Caco-2 (cell line): ENCODE data around the gene FCN2. TPM values are rescaled to one million over a fixed set of nuclear protein-coding genes. Genes with fewer than 3 reads are reported as not detected.

ENCODE experiments used
- BruUV-seq: library from RNA; stranded (reverse); fragments of 400-500 nt; replicated peaks from 2 replicates; lab custom pipeline; 2021; lab: Mats Ljungman, UMichigan
- CTCF ChIA-PET: fragments of 300-600 bp; sonication (Branson Sonifier 250); formaldehyde crosslinking; loops from one replicate; lab custom pipeline; 2022; ENCODE audit warnings: antibody characterized with exemption; lab: Charles Lee
- POLR2A ChIA-PET: fragments of 300-600 bp; sonication (Branson Sonifier 250); formaldehyde crosslinking; loops from one replicate; lab custom pipeline; 2022; ENCODE audit warnings: antibody characterized with exemption; lab: Charles Lee
- DNase-seq, 2 experiments: peaks; one replicate each; pipeline versions ENCODE4 v3.0.0 to v3.0.0-alpha.2; 2020 to 2022
- H3K27me3 ChIP-seq: replicated peaks from 2 replicates; pipeline ENCODE4 v1.6.0; 2011; ENCODE audit warnings: low read length; ENCODE audit not compliant: control insufficient read depth, insufficient read depth
- H3K36me3 ChIP-seq: 2 replicates; pipeline ENCODE4 v1.5.1; 2011; ENCODE audit warnings: low read length; ENCODE audit not compliant: control insufficient read depth, insufficient read depth
- H3K4me1 ChIP-seq: fragments of 250-450 bp; sonication (Bioruptor Pico); 2 replicates; pipeline ENCODE4 v1.5.1; 2020; ENCODE audit warnings: mild to moderate bottlenecking
- H3K4me3 ChIP-seq: 2 replicates; pipeline ENCODE4 v1.5.1; 2011; ENCODE audit warnings: low read depth, mild to moderate bottlenecking, control low read depth, low read length
- H3K9me3 ChIP-seq: fragments of 250-450 bp; sonication (Bioruptor Pico); 2 replicates; pipeline ENCODE4 v1.5.1; 2020; ENCODE audit warnings: mild to moderate bottlenecking, moderate library complexity
- H3K27ac Mint-ChIP-seq: one replicate; pipeline ENCODE4 v1.8.0; 2022; ENCODE audit warnings: mixed read lengths; ENCODE audit not compliant: unreplicated experiment
- H3K27me3 Mint-ChIP-seq: one replicate; pipeline ENCODE4 v1.8.0; 2022; ENCODE audit warnings: mixed read lengths; ENCODE audit not compliant: insufficient read depth, unreplicated experiment
- H3K36me3 Mint-ChIP-seq: one replicate; pipeline ENCODE4 v1.8.0; 2022; ENCODE audit warnings: mild to moderate bottlenecking, mixed read lengths; ENCODE audit not compliant: insufficient read depth, unreplicated experiment
- H3K4me1 Mint-ChIP-seq: one replicate; pipeline ENCODE4 v1.8.0; 2022; ENCODE audit warnings: low read depth, mixed read lengths; ENCODE audit not compliant: unreplicated experiment
- H3K4me3 Mint-ChIP-seq: one replicate; pipeline ENCODE4 v1.8.0; 2022; ENCODE audit warnings: mild to moderate bottlenecking, moderate library complexity, mixed read lengths; ENCODE audit not compliant: unreplicated experiment
- H3K9me3 Mint-ChIP-seq: one replicate; pipeline ENCODE4 v1.8.0; 2022; ENCODE audit warnings: mixed read lengths; ENCODE audit not compliant: unreplicated experiment
- intact Hi-C: fragments of 100-400 bp; cut with micrococcal nuclease; formaldehyde crosslinking; loops from one replicate; pipeline ENCODE4 v1.10.0; 2022; ENCODE audit not compliant: unreplicated experiment
- total RNA-seq: library from RNA; stranded (reverse); gene quantifications from 2 replicates; pipeline ENCODE4 v1.2.3, GENCODE V29; 2022
- TF ChIP-seq, protein P1 (sequence below), 2 experiments: fragments of 200-600 bp in 1 of 2; IDR thresholded peaks; 1 replicate in 1 of 2; 2 replicates in 1 of 2; pipeline versions ENCODE4 v1.5.1 to v1.8.0; 2011 to 2022; ENCODE audit warnings: antibody characterized with exemption in 1 of 2, control low read depth in 1 of 2, inconsistent platforms in 1 of 2, low read depth in 1 of 2, low read length in 1 of 2, mild to moderate bottlenecking in 1 of 2, moderate library complexity in 1 of 2; ENCODE audit not compliant: insufficient read depth in 1 of 2, severe bottlenecking in 1 of 2, unreplicated experiment in 1 of 2

The FCN2 gene
- total RNA-seq, 1 experiment from 2014 or later = not detected

DNA sequence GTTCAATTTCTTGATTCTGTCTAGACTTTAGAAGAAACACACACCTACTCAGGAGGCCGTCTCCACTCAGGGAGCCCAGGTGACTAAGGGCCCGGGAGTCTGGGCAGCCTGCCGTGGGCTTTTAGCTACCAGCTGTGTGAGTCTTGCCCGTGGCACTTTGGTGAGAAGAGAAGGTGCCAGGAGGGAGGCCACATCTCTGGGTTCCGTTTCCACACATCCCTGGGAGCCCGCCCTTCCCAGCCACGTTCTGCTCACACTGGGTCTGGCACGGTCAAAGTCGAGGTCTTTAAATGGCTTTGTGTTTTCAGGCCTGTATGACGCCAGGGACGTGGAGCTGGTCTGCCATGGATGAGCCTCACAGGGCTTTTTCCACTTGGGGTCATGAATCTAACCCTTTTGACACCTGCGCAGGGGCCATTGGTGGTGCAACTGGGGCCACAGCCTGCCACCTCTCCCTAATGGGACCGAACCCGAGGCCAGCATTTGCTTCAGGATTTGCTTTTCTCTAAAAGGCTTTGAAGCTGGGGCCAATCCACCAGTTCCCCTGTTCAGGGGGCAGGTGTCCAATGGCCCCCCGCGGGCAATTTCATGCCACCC is 17.2 kb upstream of the FCN2 start:
- BruUV-seq = no TSS peak
- CTCF ChIA-PET = no interaction called here
- Mint-ChIP-seq H3K27me3 (no peaks in the 10 kb centered on the region), H3K9me3 (no peaks in the 10 kb centered on the region), H3K36me3 (no peaks in the 10 kb centered on the region), H3K27ac (no peak overlapping the region), H3K4me3 (no peak overlapping the region), H3K4me1 (no peaks in the 10 kb centered on the region)
- Histone ChIP-seq H3K4me1 (no peaks in the 10 kb centered on the region), H3K4me3 (no peak overlapping the region), H3K36me3 (no peaks in the 10 kb centered on the region), H3K9me3 (no peaks in the 10 kb centered on the region), H3K27me3 (no peaks in the 10 kb centered on the region)
- TF ChIP-seq, protein P1, sequence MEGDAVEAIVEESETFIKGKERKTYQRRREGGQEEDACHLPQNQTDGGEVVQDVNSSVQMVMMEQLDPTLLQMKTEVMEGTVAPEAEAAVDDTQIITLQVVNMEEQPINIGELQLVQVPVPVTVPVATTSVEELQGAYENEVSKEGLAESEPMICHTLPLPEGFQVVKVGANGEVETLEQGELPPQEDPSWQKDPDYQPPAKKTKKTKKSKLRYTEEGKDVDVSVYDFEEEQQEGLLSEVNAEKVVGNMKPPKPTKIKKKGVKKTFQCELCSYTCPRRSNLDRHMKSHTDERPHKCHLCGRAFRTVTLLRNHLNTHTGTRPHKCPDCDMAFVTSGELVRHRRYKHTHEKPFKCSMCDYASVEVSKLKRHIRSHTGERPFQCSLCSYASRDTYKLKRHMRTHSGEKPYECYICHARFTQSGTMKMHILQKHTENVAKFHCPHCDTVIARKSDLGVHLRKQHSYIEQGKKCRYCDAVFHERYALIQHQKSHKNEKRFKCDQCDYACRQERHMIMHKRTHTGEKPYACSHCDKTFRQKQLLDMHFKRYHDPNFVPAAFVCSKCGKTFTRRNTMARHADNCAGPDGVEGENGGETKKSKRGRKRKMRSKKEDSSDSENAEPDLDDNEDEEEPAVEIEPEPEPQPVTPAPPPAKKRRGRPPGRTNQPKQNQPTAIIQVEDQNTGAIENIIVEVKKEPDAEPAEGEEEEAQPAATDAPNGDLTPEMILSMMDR (IDR thresholded peaks at IDR 0.05; ENCODE audit: insufficient read depth in 1 of 2, low read depth in 1 of 2, low read length in 1 of 2, severe bottlenecking in 1 of 2, unreplicated experiment in 1 of 2) = no peak
- intact Hi-C loops = no loop called here
- POLR2A ChIA-PET = no interaction called here
- DNase-seq = no peak

DNA sequence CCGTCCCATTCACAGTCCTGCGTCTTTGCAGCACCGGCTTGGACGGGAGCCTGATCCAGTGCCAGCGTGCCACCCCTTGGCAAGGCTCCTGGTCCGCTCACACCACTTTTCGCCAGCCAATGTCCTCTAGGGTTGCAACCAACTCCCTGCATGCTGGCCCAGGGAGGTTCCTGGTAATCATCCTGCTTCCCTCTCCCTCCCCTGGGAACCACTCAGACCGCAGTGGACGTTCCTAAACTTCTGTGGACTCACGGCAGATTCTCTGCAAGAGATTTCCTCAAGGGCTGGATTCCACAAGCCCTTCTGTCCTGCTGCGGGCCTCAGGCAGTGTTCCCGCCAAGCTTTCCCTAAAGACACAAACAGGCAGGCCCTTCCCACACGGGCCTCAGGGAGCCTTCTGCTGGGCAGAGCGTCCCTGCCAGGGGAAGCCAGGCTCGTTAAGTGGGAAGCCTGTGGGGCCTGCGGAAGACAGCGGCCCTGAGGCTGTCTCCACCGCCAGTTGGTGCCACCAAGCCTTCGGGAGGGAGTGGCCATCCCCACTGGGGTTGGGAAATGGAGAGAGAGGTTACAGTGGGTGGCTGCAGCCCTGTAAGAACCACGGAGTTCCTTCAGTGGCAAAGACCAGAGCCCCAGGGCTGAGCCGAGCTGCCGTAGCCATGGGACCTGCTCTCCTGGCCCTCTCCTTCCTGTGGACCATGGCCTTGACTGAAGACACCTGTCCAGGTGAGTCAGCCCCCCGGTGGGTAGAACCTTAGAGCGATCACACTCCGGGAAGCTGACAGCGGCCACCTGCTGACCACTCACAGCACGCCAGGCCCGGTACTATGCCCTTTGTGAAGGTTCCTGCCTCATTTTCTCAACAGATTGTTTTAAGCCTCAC is 16.4 kb upstream of the FCN2 start:
- POLR2A ChIA-PET = no interaction called here
- DNase-seq = no peak
- Histone ChIP-seq H3K36me3 (no peaks in the 10 kb centered on the region), H3K9me3 (no peaks in the 10 kb centered on the region), H3K4me3 (no peak overlapping the region), H3K27me3 (no peaks in the 10 kb centered on the region), H3K4me1 (no peaks in the 10 kb centered on the region)
- Mint-ChIP-seq H3K27ac (no peak overlapping the region), H3K9me3 (no peaks in the 10 kb centered on the region), H3K36me3 (no peaks in the 10 kb centered on the region), H3K27me3 (no peaks in the 10 kb centered on the region), H3K4me1 (no peaks in the 10 kb centered on the region), H3K4me3 (no peak overlapping the region)
- CTCF ChIA-PET = no interaction called here
- TF ChIP-seq, protein P1 (IDR thresholded peaks at IDR 0.05; ENCODE audit: insufficient read depth in 1 of 2, low read depth in 1 of 2, low read length in 1 of 2, severe bottlenecking in 1 of 2, unreplicated experiment in 1 of 2) = no peak
- BruUV-seq = no TSS peak
- intact Hi-C loops = no loop called here

DNA sequence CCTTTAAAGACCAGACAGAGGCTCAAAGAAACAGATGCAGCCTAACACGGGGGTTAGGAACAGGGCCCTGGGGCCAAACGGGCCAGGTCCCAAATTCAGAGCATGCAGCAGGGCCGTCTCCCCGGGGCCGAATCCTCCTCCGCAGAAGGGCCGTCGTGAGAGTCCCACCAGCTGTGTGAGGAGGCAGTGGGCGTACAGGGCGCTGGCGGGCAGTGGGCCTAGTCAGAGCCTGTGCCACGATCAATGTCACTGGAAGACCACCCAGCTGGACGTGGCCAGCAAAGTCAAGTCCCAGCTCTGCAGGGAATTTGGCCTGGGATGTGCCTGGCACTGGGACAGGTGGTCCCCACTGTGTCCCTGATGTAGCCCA is 15.8 kb upstream of the FCN2 start:
- no peaks in the 10 kb centered on the region for H3K9me3 Mint-ChIP-seq
- TF ChIP-seq, protein P1 (IDR thresholded peaks at IDR 0.05; ENCODE audit: insufficient read depth in 1 of 2, low read depth in 1 of 2, low read length in 1 of 2, severe bottlenecking in 1 of 2, unreplicated experiment in 1 of 2) = no peak
- no peaks in the 10 kb centered on the region for H3K4me1 Mint-ChIP-seq
- no peak for DNase-seq
- Histone ChIP-seq H3K27me3 (no peaks in the 10 kb centered on the region), H3K36me3 (no peaks in the 10 kb centered on the region), H3K9me3 (no peaks in the 10 kb centered on the region), H3K4me3 (no peak overlapping the region), H3K4me1 (no peaks in the 10 kb centered on the region)
- H3K27me3 Mint-ChIP-seq = no peaks in the 10 kb centered on the region
- H3K27ac Mint-ChIP-seq = no peak overlapping the region
- POLR2A ChIA-PET = no interaction called here
- intact Hi-C loops = no loop called here
- CTCF ChIA-PET = no interaction called here
- no TSS peak for BruUV-seq
- H3K36me3 Mint-ChIP-seq = no peaks in the 10 kb centered on the region
- H3K4me3 Mint-ChIP-seq = no peak overlapping the region
